Endometrium (tissue), 2 donors: Measurements from ENCODE around the gene CTSE.

Source experiments
- FAIRE-seq: peaks from 2 replicates; lab custom pipeline; 2012; peaks lifted over from hg19 to GRCh38; lab: Jason Lieb, UNC
- donor health status: control.
- donor health status: control.

CTSE gene

DNA sequence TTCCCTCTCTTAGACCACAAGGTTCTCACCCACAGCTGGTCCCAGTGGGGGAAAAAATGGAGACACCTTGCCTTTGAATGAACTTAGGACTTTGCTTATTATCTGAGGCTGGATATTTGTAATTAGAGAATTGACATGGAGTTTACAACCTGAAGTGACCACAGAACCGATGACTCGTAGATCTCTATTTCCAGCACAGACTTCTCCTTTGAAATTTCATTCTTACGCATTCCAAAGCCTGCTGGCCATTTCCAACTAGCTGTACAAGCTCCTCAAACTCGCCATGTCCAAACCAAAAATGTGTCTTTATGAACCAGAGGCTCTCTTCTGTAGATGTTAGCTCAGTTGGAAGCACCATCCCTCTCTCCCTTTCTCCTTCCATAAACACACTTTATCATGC, 32.5 kb downstream of the CTSE start:
- FAIRE-seq: no peak

DNA sequence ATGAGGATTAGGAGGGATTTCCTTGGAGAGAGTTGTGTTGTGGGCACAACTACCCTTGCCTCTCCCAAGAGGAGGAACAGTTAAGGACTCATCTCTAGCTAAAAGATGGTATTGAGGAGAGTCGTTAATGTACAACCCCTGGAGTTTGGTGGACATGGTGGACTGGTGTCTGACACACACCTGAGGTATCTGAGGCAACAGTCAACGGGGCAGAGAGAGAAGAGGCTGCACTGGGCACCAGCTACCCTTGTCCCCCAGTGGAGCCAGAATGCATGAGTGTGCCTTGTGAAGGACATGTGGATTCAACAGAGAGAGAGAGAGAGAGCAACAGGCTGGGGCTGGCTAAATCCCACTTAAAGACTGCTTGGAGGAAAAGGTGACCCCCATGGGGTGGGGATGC, 33.5 kb downstream of the CTSE start:
- FAIRE-seq: no peak

DNA sequence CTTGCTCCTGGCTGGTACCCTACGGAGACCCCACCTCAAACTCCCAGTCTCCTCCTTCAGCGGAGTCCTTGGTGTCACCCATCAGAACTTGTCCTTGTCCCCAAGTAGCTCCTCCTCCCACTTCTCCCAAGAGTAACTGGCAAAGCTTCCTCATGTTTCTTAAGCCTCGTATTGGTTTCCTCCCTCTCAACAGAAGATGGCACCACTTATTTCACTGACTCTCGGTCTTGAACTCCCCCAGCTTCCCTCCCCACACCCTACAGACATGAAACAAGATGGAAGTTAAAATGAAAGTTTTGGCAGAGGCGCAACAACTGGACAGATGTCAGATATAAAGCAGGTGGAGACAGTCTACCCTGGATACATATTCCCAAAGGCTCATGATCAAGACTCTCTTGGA, 33.9 kb downstream of the CTSE start:
- no peak for FAIRE-seq

DNA sequence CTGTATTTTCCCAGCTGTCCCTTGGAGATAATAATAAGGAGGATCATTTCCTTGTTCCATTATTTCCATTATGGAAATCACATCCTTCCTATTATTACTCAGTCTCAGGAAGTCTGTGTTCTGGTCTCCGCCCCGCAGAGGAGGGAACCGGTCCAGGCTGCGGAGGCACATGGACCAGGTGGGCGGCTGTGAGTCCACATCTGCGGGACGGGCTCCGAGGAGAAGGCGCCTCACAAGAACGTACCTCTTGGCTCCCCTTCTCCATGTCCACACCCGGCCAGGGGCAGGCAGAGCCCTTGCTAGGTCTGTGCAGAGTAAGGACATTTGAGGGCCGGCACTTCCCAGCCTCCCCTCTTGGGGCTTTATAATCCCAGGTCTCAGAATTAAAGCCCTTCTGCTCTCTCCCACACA, 35.1 kb downstream of the CTSE start:
- no peak for FAIRE-seq

DNA sequence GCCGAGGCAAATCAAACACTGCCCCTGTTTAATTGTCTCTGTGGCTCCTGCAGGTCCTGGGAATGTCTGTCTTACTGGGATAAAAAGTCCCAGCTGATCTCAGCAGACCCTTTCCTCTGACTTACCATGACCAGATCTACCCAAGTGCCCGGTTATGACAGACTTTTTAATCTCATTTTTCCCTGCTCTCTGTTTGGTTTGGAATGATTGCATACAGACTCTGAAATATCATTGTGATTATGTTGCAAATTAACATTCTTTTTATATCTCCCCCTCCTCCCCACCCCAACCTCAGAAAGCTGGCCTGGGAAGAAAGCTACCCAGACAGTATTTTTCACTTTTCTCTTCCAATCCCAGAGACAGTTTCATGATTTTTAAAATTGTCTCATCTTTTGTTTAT, 36.8 kb downstream of the CTSE start:
- FAIRE-seq: no peak

DNA sequence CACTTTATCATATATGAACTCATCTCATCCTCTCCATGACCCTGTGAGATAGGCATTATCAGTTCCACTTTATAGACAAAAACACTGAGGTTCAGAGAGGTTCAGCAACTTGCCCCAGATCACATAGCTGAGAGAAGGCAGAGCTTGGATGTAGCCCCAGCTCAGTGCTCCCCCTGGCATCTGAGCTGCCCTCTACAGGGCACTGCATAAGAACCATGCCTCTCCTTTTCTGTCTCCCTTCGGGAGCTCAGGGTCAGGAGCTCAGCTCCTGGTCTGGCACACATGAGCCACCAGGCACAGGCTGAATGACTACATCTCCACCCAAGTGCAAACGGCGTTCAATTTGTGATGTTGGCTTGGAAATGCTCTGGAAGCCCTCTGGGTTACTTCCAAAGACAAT, 37.4 kb downstream of the CTSE start:
- FAIRE-seq: no peak

DNA sequence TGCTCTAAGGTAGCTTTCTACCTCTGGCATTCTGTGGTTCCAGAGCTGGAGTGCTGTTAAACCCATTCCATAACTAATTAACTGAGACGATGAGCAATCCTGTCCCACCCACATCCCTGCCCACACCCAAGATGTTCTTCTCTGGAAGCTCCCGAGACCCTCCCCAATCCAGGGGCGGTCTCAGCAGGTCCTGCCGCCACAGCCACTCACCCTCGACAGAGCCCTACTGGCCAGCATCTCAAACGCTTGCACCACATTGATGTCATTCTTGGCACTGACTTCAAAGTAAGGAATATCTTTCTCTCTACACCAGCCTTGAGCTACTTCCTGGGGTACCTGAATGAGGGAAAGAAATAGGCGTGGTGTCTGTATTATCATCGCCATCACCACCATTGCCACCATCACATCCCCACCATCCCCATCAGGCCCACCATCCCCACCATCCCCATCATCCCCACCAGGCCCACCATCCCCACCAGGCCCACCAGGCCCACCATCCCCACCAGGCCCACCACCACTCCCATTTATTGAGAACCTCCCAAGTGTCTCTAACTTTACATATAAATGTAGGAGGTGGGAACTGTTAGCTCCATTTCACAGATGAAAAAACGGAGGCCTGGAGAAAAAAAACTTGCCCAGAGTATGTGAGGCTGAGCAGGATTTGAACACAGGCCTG, 38.2 kb downstream of the CTSE start:
- no peak for FAIRE-seq

DNA sequence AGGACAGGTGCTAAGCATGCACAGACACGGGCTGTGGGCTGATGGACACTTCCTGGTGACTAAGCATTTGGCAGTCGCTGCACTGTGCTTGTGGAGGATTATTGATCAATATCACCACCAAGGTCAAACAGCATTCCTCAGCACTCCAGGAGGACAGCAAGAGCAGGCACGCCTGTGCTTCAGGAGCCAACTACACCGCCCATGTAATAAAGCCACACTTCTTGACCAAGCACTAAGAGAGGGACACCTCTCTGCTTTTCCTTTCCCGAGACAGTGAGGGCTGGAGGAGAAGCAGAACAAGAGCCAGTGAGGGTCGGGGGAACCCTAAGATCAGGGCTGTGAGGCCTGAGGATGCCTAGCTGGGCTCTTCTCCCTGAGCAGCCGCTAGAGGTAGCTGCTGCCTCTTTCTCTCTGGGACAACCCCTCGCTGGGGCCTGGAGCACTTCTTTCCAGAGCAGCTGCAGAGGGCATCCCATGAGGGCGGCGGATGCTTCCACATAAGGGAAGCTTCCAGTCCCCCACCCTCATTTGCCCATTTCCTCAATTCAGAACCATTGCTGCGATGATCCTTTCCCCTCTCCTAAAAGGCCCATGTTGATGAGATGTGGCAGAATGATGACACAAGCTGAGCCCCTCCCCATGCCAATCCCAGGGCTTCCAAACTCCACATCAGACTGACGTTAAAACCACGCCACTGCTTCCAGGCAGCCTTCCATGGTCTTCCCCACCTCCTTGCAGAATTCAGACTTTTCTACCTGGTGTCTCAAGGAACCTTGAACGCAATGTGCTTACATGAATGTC, 39.6 kb downstream of the CTSE start:
- no peak for FAIRE-seq

DNA sequence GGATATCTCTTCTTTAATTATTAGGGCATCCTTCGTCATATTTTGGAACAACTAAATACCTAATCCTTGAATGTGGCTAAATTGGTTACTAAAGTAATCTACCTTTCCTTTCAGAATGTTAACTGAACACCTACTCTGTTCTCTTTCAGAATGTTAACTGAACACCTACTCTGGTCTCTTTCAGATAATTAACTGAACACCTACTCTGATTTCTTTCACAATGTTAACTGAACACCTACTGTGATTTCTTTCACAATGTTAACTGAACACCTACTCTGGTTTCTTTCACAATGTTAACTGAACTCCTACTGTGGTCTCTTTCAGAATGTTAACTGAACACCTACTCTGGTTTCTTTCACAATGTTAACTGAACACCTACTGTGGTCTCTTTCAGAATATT, 42.4 kb downstream of the CTSE start:
- no peak for FAIRE-seq

DNA sequence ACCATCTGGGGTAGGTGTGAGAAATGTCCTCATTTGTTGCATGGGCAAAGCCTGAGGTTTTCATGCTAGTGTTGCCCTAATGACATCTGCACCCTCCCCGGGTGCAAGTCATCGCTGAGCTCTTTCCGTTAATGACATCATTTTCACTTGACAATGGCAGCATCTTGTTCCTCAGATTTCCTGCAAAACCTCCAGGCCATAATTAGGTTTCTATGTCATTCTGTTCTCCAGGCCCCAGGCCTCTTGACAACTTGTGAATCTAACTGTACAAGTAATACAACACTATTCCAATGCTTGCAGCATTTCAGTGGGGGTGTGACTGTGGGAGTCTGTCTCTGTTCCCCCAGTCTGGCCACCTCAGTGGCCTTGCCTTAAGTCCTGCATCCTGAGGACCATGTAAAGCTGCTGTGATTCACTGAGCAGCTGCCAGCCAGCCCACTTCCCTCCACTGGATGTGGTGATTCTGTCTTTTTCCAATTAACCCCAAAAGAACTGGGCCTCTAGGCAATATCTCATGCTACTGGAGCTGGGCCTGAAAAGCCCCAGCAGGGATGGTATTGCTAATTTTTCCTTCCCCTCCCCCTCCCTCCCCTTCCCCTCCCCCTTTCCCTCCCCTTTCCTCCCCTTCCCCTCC, 43.3 kb downstream of the CTSE start:
- FAIRE-seq: no peak

DNA sequence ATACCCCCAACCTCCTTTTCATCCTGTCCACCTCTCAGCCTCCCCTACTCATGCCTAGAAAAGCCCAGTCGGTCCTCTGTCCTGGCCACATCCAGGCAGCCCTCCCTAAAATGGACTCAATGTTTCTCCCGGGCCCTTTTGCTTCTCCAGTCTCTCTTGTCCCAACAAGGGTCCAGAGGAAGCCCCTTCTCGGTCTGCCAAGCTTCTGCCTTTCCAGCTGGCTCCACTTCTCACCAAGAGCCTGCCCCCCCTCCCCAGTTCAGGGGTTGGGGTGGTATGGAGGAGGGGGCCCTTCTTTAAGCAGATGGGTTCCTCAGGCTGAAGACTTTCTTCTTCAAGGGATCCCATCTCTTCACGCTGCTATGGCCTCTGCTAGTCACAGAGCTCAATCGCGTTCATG, 44.4 kb downstream of the CTSE start:
- no peak for FAIRE-seq

DNA sequence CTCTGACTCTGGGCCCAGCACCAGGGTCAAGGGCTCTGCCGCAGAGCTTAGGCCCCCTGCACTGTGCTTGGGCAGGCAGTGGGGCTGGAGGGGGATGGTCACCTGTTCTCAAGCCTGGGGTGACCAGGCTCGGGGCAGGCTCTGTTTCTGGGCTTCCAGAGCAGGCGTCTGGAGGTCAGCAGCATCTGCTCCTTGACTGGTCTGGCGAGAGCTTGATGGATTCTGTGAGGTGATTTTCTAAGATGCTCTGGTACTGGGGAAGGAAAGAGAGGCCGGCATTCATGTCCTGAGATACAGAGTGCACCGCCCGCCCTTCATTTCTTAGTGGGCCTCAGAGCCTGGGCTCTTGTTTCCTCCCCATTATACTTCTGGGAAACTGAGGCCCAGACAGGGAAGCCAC, 45.0 kb downstream of the CTSE start:
- FAIRE-seq: no peak

DNA sequence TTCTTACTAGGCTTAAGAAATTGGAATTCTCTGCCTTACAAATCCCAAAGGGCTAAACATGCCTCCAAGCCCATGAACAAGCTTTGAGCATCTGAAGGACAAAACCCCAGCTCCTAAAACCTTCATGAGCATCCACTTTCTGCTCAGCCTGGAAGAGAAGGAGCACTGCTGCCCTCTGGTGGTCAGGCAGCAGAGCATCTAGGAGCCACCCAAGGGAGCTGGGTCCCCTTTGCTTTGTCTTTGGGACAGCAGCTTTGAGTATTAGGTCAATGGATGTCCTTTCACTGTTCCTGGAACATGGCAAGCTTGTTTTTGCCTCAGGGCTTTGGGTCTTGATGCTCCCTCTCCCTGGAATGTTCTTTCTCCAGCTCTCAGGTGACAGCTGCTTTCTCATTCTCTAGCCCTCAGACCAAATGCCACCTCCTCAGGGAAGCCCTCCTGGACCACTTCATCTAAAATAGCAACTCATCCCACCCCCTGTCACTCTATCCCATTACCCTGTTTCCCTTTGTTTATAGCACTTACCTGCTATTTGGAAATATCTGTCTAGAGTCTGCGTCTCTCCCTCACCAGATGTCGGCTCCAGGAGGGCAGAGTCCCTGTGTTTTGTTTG, 46.2 kb downstream of the CTSE start:
- no peak for FAIRE-seq

DNA sequence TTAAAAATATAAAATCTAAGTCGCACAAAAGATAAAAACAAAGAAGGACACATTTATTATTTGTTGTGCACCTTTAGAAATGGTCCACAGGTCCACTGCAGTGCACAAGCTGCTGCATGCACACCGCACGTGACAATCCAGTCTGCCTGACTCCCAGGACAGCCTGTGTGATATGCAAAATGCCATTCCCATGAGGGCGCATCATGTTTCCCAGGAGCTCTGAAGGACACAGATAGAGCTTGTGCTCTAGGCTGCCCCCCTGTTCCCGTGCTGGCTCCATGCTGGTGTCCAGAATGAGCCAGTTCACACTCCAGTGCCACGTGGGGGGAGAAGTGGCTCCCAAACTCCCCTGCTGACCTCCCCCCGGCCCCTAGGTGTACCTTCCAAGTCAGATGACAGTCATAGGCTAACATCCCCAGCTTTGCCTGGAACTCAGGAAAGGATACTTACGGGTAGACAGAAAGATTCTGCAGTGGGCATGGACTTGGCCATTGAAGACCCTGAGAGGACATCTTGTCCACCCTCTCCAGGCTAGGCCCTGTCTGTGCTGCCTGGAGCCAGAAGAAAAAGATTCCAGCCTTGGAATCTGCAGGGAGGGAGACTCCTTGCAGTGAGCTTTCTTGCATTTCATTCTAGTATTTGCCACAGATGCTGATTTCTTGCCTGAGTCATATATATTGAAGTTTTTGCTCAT, 46.8 kb downstream of the CTSE start:
- no peak for FAIRE-seq

DNA sequence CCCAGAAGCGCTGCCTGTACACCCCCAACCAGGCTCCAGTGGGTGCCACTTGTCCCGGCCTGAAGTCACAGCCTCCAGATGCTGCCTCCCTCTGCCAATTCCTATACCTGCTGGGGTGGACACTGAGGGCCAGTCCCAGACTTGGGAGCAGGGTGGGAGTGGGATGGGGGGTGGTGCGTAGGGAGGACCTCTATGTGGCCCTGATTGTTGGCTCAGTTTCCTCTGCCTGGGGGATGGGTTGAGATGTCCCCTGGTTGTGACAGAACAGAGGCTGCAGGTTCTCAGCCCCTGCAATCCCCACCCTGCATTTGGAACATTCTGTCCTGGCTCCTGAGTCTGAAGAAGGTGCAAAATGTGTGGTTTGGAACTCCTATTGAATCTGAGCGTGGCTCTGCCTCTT, 47.7 kb downstream of the CTSE start:
- no peak for FAIRE-seq

DNA sequence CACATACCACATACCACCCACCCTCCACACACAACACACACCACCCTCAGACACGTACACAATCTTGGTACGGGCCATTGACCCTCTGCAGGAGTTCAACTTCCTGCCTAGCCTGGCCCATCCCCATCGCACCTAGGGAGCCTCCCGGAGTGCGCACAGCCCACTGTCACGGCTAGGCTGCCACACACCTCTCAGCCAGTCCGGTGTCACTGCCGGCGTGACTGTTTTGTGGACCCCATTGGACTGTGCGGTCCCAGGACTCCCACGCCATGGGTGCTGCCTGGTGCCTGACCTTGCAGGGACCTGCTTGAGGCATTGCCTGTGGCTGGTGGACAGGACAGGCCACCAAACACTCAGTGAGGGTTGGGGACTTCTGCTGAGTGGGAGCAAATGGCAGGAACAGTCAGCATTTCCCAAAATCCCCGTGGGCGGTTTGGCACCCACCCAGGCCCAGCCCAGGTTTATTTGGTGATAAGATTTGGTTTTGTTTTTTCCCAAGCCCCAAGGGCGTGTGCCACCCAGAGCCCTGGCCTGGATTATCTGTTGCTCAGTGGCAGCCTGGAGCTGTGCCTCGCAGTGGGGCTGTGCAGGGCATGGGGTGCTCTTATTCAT, 48.2 kb downstream of the CTSE start:
- no peak for FAIRE-seq

DNA sequence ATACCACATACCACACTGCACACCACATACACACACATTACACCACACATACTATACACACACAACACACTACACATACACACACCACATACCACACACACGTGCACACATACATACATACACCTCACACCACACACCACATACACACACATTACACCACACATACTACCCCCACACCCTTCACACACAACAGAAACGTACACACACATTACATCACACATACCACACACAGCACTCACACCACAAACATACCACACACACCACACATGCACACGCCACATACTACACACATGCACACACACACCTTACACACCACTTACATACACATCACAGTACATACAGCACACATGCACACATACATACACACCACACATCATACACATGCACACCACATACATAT, 49.0 kb downstream of the CTSE start:
- FAIRE-seq: no peak

DNA sequence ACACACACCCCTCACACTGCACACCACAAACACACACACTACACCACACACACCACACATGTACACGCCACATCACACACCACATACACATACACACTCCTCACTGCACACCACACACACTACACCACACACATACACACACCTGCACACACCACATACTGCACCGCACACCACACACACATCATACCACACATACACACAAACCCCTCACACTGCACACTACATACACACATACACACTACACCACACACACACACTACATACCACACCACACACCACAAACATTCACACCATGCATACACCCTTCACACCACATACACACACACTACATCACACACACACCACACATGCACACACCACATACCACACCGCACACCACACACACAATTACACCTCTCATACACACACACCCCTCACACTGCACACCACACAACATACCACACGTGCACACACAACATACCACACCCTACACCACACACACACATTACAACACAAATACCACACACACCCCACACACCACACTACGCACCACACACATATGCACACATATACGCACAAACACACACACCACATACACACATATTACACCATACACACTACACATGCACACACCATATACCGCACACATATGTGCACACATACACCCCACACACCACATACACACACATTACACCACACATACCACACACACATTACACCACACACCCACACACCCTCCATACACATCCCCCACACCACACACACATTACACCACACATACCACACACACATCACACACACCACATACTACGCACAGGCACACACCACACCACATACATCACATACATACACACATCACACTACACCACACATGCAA, 50.1 kb downstream of the CTSE start:
- no peak for FAIRE-seq

DNA sequence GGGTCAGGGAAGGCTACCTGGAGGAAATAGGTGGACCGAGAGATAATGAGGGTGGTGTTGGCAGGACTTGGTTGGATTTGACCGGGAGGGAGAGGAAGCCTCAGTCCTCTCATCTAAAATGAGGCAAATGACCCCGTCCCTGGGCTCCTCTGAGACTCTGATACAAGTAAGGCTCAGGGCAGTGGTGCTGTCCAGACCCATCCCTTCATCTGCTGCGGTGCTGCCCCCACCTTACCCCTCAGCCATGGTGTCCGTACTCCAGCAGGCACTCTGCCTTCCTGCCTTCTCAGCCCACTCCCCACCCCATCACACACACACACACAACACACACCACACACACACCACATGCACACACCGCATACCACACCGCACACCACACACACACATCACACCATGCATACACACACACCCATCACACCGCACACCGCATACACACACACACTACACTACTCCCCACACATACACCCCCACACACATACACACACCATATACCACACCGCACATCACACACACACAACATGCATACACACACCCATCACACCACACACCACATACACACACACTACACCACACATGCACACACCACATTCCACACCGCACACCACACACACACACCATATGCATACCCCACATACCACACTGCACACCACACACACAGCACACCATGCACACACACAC, 51.1 kb downstream of the CTSE start:
- FAIRE-seq: no peak

DNA sequence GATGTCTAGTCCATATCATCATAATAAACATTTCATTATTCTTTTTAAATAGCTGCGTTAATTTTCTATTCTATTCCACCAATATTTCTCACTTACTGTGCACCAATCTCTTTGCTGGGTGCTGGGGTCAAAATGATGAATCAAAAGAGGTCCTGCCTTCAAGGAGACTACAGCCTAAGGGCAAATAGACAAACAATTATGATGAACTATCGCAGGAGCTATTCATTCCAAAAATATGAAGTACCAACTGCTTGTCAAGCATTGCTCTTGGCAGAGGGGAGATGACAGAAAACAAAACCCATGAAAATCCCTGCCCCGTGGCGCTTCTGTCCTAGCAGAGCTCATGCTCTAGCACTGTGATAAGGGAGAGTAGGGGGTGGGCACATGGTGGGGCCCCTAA, 51.6 kb downstream of the CTSE start:
- no peak for FAIRE-seq

DNA sequence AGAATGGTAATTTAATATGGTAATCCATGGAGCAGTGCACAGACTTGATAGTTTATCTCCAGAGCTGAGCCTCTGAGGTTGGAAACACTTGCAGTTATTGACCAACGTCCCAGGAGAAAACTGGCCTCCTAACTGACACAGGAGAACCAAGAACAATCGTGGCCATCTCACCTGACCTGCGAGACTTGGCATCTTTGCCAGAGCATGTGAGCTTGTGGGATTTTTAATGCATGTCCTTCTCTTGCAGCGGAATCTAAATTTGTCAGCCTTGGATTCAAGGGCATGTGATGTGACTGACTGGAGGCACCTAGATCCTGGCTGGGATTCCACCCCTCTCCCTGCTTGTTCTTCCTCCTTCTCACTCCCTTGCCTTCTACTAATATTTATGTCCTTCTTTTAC, 52.6 kb downstream of the CTSE start:
- no peak for FAIRE-seq
